ENCODE results near the gene C3.

Gene C3

GRCh38 chr19:6744381-6745301, 24.2 kb upstream of the C3 start:
- no peak for DNase-seq (ENCODE audit: low spot score)

- DNase-seq (ENCODE audit: low spot score) = no peak
Measured at GRCh38 chr19:6743714-6744380, 23.4 kb upstream of the C3 start.

- peak; percentile 59 for DNase-seq (ENCODE audit: low spot score)
Measured at GRCh38 chr19:6743066-6743465, 22.6 kb upstream of the C3 start.

- peak; percentile 84 for DNase-seq (ENCODE audit: low spot score)
Measured at GRCh38 chr19:6740589-6741343, 20.3 kb upstream of the C3 start.

GRCh38 chr19:6739883-6740588, 19.6 kb upstream of the C3 start:
- peak; percentile 72 for DNase-seq (ENCODE audit: low spot score)

GRCh38 chr19:6739390-6739882, 19.0 kb upstream of the C3 start, which contains the start of gene TRIP10:
TRIP10 (plus strand) TSS chr19:6739680; CDS start chr19:6739762, 82 bp downstream.
- DNase-seq (ENCODE audit: low spot score) = peak; percentile 89

GRCh38 chr19:6738787-6739389, 18.4 kb upstream of the C3 start:
- peak; percentile 68 for DNase-seq (ENCODE audit: low spot score)

GRCh38 chr19:6737873-6738786, 17.7 kb upstream of the C3 start:
- peak; percentile 80 for DNase-seq (ENCODE audit: low spot score)

- peak; percentile 100 for DNase-seq (ENCODE audit: low spot score)
Measured at GRCh38 chr19:6737284-6737872, 16.9 kb upstream of the C3 start, which contains the start of gene GPR108. GPR108 (minus strand) TSS chr19:6737580; CDS start chr19:6737576, 4 bp downstream.

GRCh38 chr19:6736917-6737283, 16.4 kb upstream of the C3 start:
- no peak for DNase-seq (ENCODE audit: low spot score)

- peak; percentile 88 for DNase-seq (ENCODE audit: low spot score)
Measured at GRCh38 chr19:6736169-6736916, 15.9 kb upstream of the C3 start.

GRCh38 chr19:6735181-6735911, 14.9 kb upstream of the C3 start:
- DNase-seq (ENCODE audit: low spot score) = no peak

- no peak for DNase-seq (ENCODE audit: low spot score)
Measured at GRCh38 chr19:6734096-6734696, 13.7 kb upstream of the C3 start.

- DNase-seq (ENCODE audit: low spot score) = no peak
Measured at GRCh38 chr19:6733338-6734095, 13.1 kb upstream of the C3 start.

- DNase-seq (ENCODE audit: low spot score) = no peak
Measured at GRCh38 chr19:6732803-6733337, 12.4 kb upstream of the C3 start.

GRCh38 chr19:6731822-6732221, 11.4 kb upstream of the C3 start:
- no peak for DNase-seq (ENCODE audit: low spot score)
